ENCODE data around the gene PIK3R6.
"Not testable (repeated sequence)": the region's sequence is repeated elsewhere in the genome, so short reads cannot be mapped to it uniquely, and the experiment has no call there.

PIK3R6 gene

DNA sequence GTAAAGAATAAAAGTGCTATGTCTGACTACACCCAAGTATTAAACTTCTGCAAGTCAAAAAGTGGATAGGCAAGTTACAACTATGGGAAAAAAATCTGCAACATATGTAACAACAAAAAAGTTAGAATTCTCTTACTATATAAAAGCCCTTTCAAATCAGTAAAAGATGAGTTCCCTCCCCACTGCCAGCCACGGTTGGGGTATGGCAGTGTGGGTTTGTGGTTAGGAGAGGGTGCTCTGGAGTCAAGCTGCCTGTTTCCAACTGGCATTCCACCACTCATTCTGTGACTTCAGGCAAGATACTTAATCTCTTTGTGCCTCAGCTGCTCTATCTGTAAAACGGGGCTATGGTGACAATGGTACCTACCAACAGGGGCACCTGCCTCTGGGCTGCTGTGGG, 41.7 kb downstream of the PIK3R6 start:
- DNase-seq (ENCODE audit: low read depth) = no peak

DNA sequence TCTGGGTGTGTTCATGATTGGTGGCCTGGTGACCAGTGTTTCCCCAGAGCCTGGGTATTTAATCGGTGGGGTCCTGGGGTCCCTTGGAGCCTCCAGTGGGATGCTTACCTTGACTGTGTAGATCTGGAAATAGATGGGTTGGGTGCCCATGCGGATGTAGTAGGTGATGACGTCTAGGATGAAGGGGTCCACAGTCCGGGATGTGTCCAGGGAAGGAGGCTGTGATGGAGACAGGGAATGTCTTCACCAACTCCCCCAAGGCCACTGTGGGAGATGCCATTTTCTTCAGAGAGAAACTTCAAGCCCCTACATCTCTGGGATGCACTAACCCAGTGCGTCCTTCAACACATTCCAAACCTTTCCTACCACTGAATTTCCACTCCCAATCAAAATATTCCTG, 44.2 kb downstream of the PIK3R6 start:
- no peak for DNase-seq (ENCODE audit: low read depth)

DNA sequence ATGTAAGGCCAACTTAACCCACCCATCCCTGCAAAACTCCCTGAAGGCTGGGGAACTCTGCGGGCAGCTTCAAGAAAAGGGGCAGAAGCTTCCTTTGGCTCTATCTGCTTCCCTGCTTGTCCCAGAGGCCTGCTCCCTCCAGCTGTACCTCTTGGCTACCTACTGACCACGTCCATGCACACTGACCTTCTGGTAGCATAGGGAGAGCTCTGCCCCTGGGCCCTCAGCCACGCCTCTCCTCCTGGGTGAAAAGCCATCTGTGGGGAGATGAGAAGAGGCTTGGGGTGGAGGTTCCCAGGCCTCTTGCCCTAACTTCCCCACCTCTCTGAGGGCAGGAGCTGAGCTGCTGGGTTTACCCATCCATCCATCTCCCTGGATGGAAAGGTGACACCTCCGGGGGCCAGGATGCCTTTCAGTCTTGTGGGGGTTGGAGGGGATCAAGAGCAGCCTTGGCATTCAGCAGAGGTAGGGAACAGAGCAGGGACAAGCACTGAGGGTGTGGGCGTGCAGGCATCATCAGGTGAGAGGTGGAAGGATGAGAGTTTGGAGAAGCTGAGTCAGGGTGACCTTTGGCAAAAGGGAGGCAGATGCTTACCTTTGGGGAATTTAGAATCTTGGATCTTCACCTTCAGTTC, 45.0 kb downstream of the PIK3R6 start:
- no peak for DNase-seq (ENCODE audit: low read depth)

DNA sequence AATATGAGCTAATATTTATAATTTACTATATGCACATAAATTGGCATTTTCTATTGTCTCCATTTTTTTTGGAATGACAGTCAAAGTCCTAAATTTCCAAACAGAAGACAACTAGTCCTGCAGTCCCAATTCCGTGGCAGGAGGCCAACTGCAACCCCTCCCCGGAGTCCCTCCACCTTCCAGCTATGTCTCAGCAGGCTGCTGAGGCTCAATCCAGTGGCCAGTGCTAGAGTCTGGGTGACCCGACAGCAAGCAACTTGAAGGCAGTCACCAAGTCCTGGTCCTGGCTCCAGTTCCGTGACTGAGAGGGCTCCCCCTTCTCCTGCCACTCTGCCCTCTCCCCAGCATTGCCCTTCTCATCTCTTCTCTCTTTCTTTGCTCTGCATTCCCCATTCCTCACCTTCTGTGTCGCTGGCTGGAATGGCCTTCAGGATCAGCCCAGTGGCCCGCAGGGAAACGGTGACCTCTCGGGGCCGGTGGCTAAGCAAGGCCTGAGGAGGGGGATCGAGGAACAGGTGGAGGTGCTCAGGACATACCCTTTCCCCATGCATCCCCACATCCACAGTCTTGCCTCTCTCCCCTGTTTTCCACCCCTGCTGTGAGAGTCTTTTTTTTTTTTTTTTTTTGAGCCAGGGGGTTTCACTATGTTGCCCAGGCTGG, 45.9 kb downstream of the PIK3R6 start:
- no peak for DNase-seq (ENCODE audit: low read depth)

DNA sequence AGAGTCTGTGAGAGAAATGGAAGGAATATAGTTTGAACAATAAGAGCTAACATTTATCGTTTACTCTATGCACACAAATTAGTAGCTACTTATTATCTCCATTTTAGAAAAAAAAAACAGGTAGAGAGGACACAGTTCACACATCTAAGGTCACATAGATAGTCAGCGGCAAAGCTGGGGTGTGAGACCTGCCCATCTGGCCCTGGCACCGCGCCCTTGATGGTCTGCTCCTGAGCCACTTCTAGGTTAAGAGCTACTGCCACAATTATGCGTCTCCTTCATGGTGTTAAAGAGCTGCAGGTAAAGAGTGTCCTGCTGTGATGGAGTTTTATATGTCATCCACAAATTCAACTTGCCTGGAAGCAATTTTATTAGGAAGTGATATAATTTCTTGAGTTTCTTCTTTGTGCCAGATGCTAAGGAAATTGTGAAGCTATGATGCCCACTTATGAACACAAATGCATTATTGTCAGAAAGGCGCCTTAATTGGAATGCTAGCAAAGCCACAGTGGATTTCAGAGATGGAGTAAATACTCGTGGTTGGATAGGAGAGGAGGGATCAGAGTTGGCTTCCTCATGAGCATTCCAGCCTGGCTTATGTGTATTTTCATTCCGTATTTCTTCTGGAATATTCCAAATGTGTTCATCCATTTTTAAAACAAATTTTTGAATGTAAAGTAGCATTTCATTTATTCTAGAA, 47.0 kb downstream of the PIK3R6 start:
- no peak for DNase-seq (ENCODE audit: low read depth)

DNA sequence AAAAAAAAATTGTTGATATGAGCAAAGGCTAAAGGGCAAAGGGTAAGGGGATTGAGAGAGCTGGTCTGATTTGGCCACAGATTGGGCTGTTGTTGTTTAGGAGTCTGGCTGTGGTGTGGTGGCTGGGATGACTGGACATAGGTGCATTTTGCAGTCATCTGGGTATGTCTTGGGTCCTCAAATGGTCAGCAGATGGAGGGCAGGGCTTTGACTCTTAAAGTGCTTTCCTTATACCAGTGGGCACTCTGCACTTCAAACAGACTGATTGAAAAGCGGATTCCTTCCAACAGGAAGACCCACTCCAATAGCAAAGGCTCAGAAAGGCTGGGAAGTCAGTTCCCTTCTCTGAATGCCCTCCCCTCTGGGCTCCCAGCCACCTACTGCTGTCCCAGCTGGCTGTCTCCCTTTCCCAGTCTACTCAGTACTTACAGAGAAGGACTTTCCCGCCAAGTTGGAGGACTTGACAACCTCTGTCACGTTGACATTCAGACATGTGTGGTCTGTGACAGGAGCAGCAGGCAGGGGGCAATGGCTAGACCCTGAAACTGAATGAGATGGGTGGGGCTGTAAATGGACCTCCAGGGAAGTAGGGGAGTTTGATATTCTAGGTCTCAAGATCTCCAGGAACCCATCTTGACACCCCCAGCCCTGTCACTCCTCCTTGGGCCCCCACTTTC, 48.7 kb downstream of the PIK3R6 start:
- DNase-seq (ENCODE audit: low read depth) = no peak

DNA sequence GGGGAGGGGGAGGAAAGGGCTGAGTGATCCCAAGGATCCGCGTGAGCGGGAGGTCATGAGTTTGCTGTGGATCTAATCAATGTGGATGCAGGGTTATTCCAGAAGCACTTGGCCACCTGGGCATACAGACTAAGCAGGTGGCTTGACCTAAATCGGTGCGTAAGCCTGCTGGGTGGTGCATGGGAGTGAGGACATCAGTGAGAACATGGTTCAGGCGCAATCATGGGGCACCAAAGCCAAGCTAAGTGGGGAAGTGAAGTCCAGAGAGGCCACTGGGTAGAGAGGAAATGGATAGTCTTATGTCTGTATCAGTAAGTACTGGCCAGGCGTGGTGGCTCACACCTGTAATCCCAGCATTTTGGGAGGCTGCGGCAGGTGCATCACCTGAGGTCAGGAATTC, 49.4 kb downstream of the PIK3R6 start:
- DNase-seq (ENCODE audit: low read depth) = no peak

DNA sequence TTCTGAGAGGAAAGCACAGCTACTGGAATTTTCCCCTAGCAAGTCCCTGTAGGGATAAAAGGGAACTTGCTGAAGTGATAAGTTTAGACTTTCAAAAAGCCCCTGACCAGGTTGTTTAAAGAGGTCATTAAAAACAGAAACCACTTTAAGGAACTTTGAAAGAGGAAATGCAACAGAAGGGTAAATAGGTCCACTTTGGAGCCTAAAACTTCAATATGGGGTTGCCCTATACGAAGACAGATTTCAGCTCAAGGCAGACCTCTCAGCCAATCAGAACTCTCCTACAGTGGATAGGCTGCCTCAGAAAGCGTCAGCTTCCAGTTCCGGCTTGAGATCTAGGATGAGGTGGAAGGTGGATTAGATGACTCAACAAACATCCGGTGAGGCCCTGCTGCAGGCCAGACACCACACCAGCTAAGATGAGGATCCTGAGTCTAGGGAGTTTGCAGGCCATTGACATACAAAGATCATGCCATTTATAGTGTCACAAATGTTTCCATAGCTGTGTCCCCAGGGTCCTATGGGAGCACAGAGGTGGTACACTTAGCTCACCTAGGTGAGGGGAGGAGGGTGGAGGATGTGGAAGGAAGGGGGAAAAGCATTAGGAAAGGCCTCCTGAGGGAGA, 60.4 kb downstream of the PIK3R6 start:
- no peak for DNase-seq (ENCODE audit: low read depth)

DNA sequence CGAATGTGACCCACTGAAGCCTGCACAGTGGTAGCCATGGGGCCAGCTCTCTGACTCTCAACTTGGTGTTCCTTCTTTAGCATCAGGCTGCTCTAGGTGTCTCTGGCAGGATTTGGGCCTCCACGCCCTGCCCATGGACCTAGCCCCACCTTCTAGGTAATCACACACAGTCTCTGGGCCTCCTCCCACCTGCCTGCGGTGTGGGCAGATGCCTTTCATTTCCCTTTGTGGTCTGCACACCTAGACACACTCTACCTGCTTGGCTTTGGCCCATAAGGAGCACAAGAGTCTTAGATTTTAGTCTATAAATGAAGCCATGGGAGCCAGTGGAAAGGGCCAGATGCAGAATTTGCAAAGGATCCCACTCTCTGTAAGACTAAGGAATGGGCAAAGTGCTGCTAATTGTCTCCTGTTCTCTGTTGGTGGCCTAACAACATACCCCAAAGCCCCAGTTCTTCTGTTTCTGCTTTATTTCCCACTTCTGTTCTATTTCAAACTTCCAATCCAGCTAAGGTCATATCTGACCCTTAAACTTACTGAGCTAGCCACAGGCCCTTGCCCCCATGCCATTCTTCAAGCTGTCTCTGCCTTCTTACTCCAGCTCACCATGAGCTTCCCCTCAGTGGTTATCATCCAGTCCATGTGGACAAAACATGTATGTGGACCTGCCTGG, 61.1 kb downstream of the PIK3R6 start:
- no peak for DNase-seq (ENCODE audit: low read depth)

DNA sequence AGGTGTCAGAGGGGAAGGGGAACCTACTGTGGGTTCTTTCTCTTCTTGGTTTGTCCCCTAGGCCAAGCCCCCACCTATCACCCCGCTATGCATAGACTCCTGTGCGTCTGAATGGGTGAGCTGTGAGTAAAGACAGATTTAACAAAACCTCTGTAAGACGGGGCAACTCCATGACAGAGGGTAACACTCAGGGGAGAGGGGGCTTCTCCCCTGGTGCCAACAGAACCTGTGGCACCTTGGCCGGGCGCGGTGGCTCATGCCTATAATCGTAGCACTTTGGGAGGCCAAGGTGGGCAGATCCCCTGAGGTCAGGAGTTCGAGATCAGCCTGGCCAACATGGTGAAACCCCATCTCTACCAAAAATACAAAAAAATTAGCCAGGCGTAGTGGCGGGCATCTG, 62.1 kb downstream of the PIK3R6 start:
- DNase-seq (ENCODE audit: low read depth) = not testable (repeated sequence)

DNA sequence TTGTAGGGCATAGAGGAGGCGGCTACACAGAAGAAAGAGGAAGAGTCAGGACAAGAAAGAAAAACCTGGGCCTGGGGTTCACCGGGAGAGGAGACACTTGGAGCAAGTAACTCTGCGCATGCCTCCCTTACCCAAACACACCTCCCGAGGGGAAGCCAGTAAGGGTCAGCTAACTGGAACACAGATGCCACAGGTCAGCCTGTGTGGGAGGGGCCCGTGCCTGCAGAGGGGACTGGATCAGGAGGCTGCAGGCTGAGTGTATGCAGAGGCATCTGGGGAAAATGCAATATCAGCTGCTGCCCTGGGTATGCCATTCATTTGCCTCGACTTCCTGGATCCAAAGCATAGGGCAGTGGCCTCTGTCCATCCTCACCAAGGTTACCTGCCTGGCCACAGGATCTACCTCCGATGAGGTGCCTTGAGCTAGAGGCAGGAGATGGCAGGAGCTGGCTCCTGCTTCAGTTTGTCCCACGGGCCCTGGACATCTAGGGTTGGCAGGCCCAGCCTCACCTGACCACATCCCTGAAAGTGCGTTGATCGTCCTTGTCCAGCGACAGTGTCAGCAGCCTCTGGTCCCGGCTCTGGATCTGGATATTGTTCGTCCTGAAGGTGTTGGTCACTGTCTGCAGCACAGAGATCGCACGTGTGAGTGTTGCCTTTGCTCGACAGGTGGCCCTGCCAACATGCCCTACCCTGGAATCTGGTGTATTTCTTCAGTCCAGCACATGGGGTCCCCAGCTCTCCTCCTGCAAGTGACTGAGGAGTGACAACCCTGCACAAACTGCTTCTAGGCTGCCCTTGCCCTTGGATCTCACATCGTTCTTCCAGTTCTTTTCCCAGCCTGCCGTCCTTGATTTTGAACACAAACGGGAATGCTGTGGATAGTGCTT, 63.7 kb downstream of the PIK3R6 start:
- DNase-seq (ENCODE audit: low read depth) = no peak

DNA sequence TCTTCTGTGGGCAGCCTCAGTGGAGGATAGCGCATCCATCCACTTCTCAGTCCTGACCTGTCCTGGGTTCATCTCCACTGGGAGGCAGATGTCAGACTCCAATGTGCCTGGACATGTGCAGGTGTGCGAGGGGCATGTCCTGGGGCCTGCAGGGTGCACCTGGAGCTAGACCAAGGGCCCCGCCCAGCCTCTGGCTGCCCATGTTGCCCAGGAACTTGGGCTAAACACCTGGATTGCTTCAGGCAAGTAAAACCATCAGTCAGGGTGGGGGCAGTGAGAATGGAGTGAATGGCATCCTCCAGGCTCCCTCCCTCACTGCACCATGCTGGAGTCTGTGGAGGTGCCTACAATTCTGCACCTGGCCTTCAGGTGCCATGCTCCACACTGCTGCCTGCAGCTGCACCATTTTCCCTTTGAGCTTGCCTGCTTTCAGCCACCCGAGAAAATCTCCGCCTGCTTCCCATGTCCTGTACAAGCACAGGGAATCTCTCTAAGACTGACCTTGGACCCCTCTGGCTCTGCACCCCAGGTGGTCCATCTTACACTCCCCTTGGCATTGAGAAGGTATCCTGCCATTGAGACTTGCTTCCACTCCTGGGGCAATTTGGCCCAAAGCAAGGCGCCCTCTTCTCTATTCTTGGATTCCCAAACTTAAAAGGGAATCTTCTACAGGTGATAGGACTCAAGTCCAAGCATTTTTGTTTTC, 66.2 kb downstream of the PIK3R6 start:
- DNase-seq (ENCODE audit: low read depth) = no peak

DNA sequence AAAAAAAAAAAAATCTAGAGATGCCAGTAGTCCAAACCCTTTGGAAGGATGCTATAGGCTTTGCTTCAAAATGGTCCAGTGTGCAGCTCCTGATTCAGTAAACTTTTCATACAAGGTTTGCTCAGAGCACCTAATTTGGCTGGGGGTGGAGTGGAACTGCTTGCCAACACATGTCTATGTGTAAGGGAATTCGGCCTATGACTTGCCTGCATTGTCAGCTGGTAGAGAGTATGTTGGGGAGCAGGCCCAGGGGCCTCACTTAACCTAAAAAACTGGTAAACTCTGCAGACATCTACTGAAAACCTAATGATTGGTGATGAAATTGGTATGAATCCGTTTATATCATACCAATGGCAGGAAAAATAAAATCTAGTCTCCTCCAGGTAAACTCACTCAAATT, 66.8 kb downstream of the PIK3R6 start:
- no peak for DNase-seq (ENCODE audit: low read depth)

DNA sequence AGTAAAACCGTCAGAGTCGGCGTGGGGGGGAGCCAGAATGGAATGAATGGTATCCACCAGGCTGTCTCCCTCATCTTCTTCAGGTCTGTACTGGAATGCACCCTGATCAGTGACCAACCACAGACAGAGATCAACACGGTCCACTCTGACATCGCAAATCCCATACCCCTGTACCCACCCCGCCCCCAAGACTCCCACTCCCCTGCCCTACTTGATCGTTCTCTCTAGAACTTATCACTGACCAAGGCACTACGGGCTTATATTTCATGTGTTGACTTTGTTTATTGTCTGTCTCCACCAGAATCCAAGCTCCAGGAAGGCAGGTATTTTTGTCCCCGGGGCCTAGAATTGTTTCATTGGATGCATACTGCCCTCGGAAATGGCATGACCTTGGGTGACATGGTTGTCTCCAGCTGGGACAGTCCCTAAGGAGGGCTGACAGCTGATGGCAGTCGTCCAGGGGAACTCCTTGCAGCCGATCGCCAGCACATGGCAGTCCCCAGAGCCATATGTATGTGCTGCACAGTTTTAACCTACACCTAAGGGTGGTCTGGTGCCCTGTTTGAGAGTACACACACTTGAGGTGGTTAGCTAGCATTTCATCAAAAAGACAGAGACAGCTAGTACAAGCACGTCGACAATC, 67.8 kb downstream of the PIK3R6 start:
- DNase-seq (ENCODE audit: low read depth) = no peak

DNA sequence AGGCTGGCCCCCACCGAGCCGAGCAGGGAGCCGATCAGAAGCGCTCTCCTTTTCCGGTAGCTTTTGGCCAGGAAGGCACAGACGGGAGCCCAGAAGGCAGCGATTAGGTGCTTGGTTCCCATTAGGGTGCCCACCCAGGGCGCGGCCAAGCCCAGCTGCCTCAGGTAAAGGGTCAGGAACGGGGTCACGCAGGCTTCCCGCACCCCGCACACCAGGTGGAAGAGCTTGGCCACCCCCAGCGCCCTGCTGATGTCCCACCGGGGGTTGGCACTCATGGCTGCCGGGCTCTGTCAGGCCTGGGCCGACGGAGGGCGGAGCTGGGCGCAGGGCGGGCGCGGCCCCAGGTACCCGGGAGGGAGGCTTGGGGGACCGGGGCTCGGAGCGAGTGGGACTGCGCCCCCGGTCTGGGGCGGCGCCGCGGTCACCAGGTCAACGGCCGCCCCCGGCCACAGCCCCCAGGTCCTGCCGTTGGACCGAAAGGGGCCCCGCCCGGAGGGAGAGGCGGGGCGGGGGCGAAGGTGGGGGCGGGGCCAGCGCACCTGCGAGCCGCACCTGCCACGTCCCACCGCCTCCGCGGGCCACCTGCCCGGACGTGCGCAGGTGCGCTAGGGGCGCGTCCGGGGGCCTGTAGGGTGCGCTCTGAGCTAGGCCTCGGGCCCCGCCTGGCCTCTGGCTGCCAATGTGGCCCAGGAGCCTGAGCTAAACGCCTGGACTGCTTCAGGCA, 68.5 kb downstream of the PIK3R6 start, which contains the start of gene MFSD6L:
MFSD6L (minus strand) TSS at position 520 of the 724 bp plus-strand sequence; CDS start at position 275, 245 bp downstream.
- no peak for DNase-seq (ENCODE audit: low read depth)

DNA sequence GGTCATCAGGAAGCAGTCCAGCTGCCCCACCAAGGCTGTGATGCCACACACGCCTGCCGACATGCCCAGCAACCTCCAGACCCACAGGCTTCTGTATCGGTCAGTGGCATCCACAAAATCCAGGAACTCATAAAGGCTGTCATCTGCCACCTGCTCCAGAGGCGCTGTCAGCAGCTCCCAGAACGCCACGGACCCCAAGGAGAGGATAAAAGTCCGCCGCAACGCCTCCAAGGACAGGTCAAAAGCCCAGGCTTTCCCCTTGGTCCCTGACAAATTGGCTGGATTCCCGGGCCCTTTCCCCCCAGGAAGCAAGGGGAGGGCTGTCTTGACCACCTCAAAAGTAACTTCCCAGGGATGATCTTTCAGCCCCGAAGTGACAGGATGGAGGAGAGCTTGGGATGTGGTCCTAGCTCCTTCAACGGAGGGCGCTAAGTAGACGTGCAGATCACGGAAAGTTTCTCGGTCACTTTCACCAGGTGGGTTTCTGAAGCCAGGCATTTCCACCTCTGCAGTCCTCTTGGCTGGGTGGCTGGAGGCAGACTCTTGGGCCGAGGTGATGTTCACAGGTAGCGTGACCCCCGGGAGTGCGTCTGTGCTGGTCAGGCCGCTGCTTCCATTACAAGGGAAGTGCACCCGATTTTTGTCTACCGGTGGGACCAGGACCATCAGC, 69.2 kb downstream of the PIK3R6 start:
- no peak for DNase-seq (ENCODE audit: low read depth)

DNA sequence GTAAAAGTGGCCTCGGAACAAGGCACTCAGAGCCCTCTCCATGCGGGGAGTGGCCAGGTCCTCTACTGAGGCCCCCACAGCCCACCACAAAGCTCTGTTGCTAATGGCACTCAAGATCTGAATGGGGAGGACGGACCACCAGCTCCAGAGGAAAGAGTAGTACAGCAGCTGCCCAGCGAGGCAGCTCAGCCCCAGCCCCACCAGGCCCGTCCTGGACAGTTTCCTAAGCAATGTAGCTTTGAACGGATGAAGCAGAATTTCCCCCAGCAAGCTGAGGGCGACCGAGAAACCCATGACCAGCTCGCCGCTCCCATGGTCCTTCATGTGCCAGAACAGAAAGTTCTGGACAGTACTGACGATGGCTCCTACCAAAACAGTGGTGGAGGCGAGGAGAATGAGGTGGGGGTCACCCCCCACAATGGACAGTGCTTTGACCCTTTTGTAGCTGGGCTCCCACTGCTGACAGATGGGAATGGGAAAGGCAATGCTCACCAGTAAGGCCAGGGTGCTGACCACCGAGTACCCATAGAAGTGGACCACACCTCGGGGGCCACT, 69.8 kb downstream of the PIK3R6 start:
- DNase-seq (ENCODE audit: low read depth) = no peak

DNA sequence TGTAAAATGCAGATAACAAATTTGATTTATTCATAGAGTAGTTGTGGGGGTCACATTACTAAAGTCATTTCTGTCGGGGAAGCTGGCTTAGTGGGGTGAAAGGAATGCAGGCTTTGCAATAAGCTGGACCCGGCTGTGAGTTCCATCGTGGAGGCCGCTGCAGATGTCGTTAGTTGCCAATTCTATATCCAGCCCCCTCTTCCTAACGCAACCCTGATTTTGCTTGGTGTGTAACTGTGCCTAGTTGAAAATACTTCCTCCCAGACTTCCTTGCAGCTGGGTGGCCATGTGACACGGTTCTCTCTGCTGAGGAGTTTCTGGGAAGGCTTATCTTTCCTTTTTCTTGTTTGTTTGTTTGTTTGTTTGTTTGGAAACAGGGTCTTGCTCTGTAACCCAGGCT, 72.8 kb downstream of the PIK3R6 start:
- DNase-seq (ENCODE audit: low read depth) = no peak

All from activated T-cell treated with anti-CD3 and anti-CD28 coated beads for 48 hours (primary cell).